ENCODE data around the gene OAF.
A peak's percentile ranks its signal among the peaks of the same experiment; 100 is the strongest.
"Not testable (repeated sequence)": the region's sequence is repeated elsewhere in the genome, so short reads cannot be mapped to it uniquely, and the experiment has no call there.

Gene OAF

GRCh38 chr11:120210626-120211521 lies at the start of gene OAF:
Gene OAF, plus strand, starts transcription at chr11:120211032. Its CDS starts 248 bp downstream, at chr11:120211280.
- peak; percentile 94 for DNase-seq

- DNase-seq = no peak
Observed at GRCh38 chr11:120167659-120168058, 43.2 kb upstream of the OAF start.

- DNase-seq = no peak
Observed at GRCh38 chr11:120168108-120168959, 42.5 kb upstream of the OAF start.

GRCh38 chr11:120168960-120169681 lies 41.7 kb upstream of the OAF start:
- peak; percentile 73 for DNase-seq

- no peak for DNase-seq
Observed at GRCh38 chr11:120169981-120170698, 40.7 kb upstream of the OAF start.

- no peak for DNase-seq
Observed at GRCh38 chr11:120170741-120171261, 40.0 kb upstream of the OAF start.

GRCh38 chr11:120172054-120172911 lies 38.5 kb upstream of the OAF start:
- peak; percentile 86 for DNase-seq

- DNase-seq = no peak
Observed at GRCh38 chr11:120173019-120173705, 37.7 kb upstream of the OAF start.

GRCh38 chr11:120173807-120174206 lies 37.0 kb upstream of the OAF start:
- no peak for DNase-seq

GRCh38 chr11:120174866-120175265 lies 36.0 kb upstream of the OAF start:
- no peak for DNase-seq

- no peak for DNase-seq
Observed at GRCh38 chr11:120178561-120179056, 32.2 kb upstream of the OAF start.

- no peak for DNase-seq
Observed at GRCh38 chr11:120179057-120179672, 31.7 kb upstream of the OAF start.

- DNase-seq = not testable (repeated sequence)
Observed at GRCh38 chr11:120180063-120180462, 30.8 kb upstream of the OAF start.

GRCh38 chr11:120180551-120181232 lies 30.1 kb upstream of the OAF start:
- no peak for DNase-seq

- no peak for DNase-seq
Observed at GRCh38 chr11:120181376-120181975, 29.4 kb upstream of the OAF start.

- no peak for DNase-seq
Observed at GRCh38 chr11:120182372-120182771, 28.5 kb upstream of the OAF start.

GRCh38 chr11:120182790-120183491 lies 27.9 kb upstream of the OAF start:
- peak; percentile 46 for DNase-seq

GRCh38 chr11:120183701-120184141 lies 27.1 kb upstream of the OAF start:
- no peak for DNase-seq
